Smooth muscle cell (in vitro differentiated cells): ENCODE measurements around the gene LRP1B. TPM values are rescaled to one million over a fixed set of nuclear protein-coding genes. Genes with fewer than 3 reads are reported as not detected.
A peak's percentile ranks its signal among the peaks of the same experiment; 100 is the strongest.
"Not testable (repeated sequence)": the region's sequence is repeated elsewhere in the genome, so short reads cannot be mapped to it uniquely, and the experiment has no call there.

Experiments
- DNase-seq: peaks from one replicate; lab custom pipeline; 2025; ENCODE audit not compliant: unreplicated experiment; lab: John Stamatoyannopoulos, UW
- H2AFZ ChIP-seq: fragments of 200-600 bp; sonication (generic); 2 replicates; pipeline ENCODE4 v1.6.0; 2016; ENCODE audit warnings: antibody characterized with exemption, low read depth, mild to moderate bottlenecking
- H3F3A ChIP-seq: fragments of 200-600 bp; sonication (generic); 2 replicates; pipeline ENCODE4 v1.6.0; 2017; ENCODE audit warnings: antibody characterized with exemption, low read depth
- H3K27ac ChIP-seq: fragments of 200-600 bp; sonication (generic); 2 replicates; pipeline ENCODE4 v1.5.1; 2016; ENCODE audit warnings: low read depth, mild to moderate bottlenecking
- H3K27me3 ChIP-seq: fragments of 200-600 bp; sonication (generic); 2 replicates; pipeline ENCODE4 v1.6.1; 2016; ENCODE audit warnings: low read depth, mild to moderate bottlenecking
- H3K36me3 ChIP-seq: fragments of 200-600 bp; sonication (generic); 2 replicates; pipeline ENCODE4 v1.5.1; 2016; ENCODE audit warnings: low read depth
- H3K4me1 ChIP-seq: fragments of 200-600 bp; sonication (generic); 2 replicates; pipeline ENCODE4 v1.5.1; 2016; ENCODE audit warnings: low read depth
- H3K4me2 ChIP-seq: fragments of 200-600 bp; sonication (generic); 2 replicates; pipeline ENCODE4 v1.6.0; 2016; ENCODE audit warnings: mild to moderate bottlenecking
- H3K4me3 ChIP-seq: fragments of 200-600 bp; sonication (generic); 2 replicates; pipeline ENCODE4 v1.5.1; 2016; ENCODE audit warnings: mild to moderate bottlenecking
- H3K79me2 ChIP-seq: fragments of 200-600 bp; sonication (generic); 2 replicates; pipeline ENCODE4 v1.6.0; 2016; ENCODE audit warnings: low read depth, mild to moderate bottlenecking
- H3K9ac ChIP-seq: fragments of 200-600 bp; sonication (generic); 2 replicates; pipeline ENCODE4 v1.6.0; 2016; ENCODE audit warnings: low read depth
- H3K9me3 ChIP-seq: fragments of 200-600 bp; sonication (generic); replicated peaks from 2 replicates; pipeline ENCODE4 v1.5.1; 2016; ENCODE audit warnings: low read depth
- H4K20me1 ChIP-seq: fragments of 200-600 bp; sonication (generic); 2 replicates; pipeline ENCODE4 v1.6.0; 2016; ENCODE audit warnings: low read depth
- CTCF ChIP-seq: fragments of 200-600 bp; sonication (generic); IDR thresholded peaks from 2 replicates; pipeline ENCODE4 v1.5.1; 2017; ENCODE audit warnings: borderline replicate concordance, mild to moderate bottlenecking, antibody characterized with exemption; ENCODE audit not compliant: insufficient read depth, poor library complexity, severe bottlenecking
- WGBS: methylation state at CpG from one replicate; pipeline ENCODE4 v1.1.7; 2016; ENCODE audit warnings: low lambda C conversion rate; 5-methylcytosine and 5-hydroxymethylcytosine counted together
- polyA plus RNA-seq: library from polyadenylated mRNA; unstranded; fragments of >200 nt; fragmentation: Nextera tagmentation; extraction: Ambion mirVana; gene quantifications from 2 replicates; pipeline ENCODE4 v1.2.1, GENCODE V29; 2016
- total RNA-seq: library from RNA; depleted of rRNA; stranded (reverse); fragments of >200 nt; gene quantifications from 2 replicates; pipeline ENCODE4 v1.2.3, GENCODE V29; 2014

The LRP1B gene
- total and polyA plus RNA-seq, 2 experiments from 2014 or later = 0.08 to 2.9 TPM

- H3K27me3 ChIP-seq = no peaks in the 10 kb centered on the region
- no peaks in the 10 kb centered on the region for H3F3A ChIP-seq
- H3K9me3 ChIP-seq = no peaks in the 10 kb centered on the region
- no peak overlapping the region for H3K9ac ChIP-seq
- H3K27ac ChIP-seq = no peak overlapping the region
- no peak overlapping the region for H2AFZ ChIP-seq
- H3K4me1 ChIP-seq = no peaks in the 10 kb centered on the region
- no peaks in the 10 kb centered on the region for H3K36me3 ChIP-seq
- no peak for TF ChIP-seq CTCF
- H4K20me1 ChIP-seq = no peaks in the 10 kb centered on the region
- H3K79me2 ChIP-seq = no peaks in the 10 kb centered on the region
- H3K4me2 ChIP-seq = no peak overlapping the region
- H3K4me3 ChIP-seq = no peak overlapping the region
- no peak for DNase-seq
- WGBS = 51% methylated on average over 3 of the region's 3 CpGs
These were observed 1480.0 kb downstream of the LRP1B start for GRCh38 chr2:140650825-140651224.

- H3K4me1 ChIP-seq, H3K9ac ChIP-seq, H2AFZ ChIP-seq, H3K4me2 ChIP-seq, H4K20me1 ChIP-seq, H3K9me3 ChIP-seq, DNase-seq, H3K4me3 ChIP-seq, H3K36me3 ChIP-seq, H3K27me3 ChIP-seq, H3F3A ChIP-seq, H3K79me2 ChIP-seq, H3K27ac ChIP-seq: not testable (repeated sequence)
- WGBS = 96% methylated on average over 4 of the region's 4 CpGs
These were observed 1480.7 kb downstream of the LRP1B start for GRCh38 chr2:140650134-140650533.

GRCh38 chr2:140648393-140648792 lies 1482.4 kb downstream of the LRP1B start:
- 94% methylated on average over 2 of the region's 2 CpGs for WGBS
- no peak for TF ChIP-seq CTCF

GRCh38 chr2:140643761-140644187 lies 1487.0 kb downstream of the LRP1B start:
- DNase-seq = no peak
- H3F3A ChIP-seq = no peaks in the 10 kb centered on the region
- peak overlapping the region; percentile 37 for H3K27ac ChIP-seq
- H3K4me3 ChIP-seq = peak overlapping the region; percentile 19
- no peaks in the 10 kb centered on the region for H3K4me1 ChIP-seq
- WGBS = 31% methylated on average over 3 of the region's 3 CpGs
- H3K9ac ChIP-seq = no peak overlapping the region
- H3K27me3 ChIP-seq = no peaks in the 10 kb centered on the region
- H3K4me2 ChIP-seq = peak overlapping the region; percentile 76
- H3K9me3 ChIP-seq = no peaks in the 10 kb centered on the region
- H3K36me3 ChIP-seq = no peaks in the 10 kb centered on the region
- H3K79me2 ChIP-seq = no peaks in the 10 kb centered on the region
- H4K20me1 ChIP-seq = no peaks in the 10 kb centered on the region
- TF ChIP-seq CTCF = no peak
- H2AFZ ChIP-seq = peak overlapping the region; percentile 17

More at GRCh38 chr2:140648393-140648792, 1482.4 kb downstream of the LRP1B start:
- H3K79me2 ChIP-seq = no peaks in the 10 kb centered on the region
- no peaks in the 10 kb centered on the region for H3K9me3 ChIP-seq
- H3K27ac ChIP-seq = no peak overlapping the region
- no peaks in the 10 kb centered on the region for H3K36me3 ChIP-seq
- no peak overlapping the region for H3K4me2 ChIP-seq
- H3K4me1 ChIP-seq = no peaks in the 10 kb centered on the region
- no peaks in the 10 kb centered on the region for H3F3A ChIP-seq
- H4K20me1 ChIP-seq = no peaks in the 10 kb centered on the region
- no peak overlapping the region for H3K4me3 ChIP-seq
- no peak for DNase-seq
- H3K27me3 ChIP-seq = no peaks in the 10 kb centered on the region
- no peak overlapping the region for H3K9ac ChIP-seq
- H2AFZ ChIP-seq = no peak overlapping the region
